ENCODE results near the gene ARHGAP42. TPM values are rescaled to one million over a fixed set of nuclear protein-coding genes. Genes with fewer than 3 reads are reported as not detected.
"Not testable (repeated sequence)": the region's sequence is repeated elsewhere in the genome, so short reads cannot be mapped to it uniquely, and the experiment has no call there.

ARHGAP42 gene
- total RNA-seq, 2 donors from 2014 or later: not detected

GRCh38 chr11:101011881-101012280, 324.8 kb downstream of the ARHGAP42 start:
- Mint-ChIP-seq H3K27ac (no peak overlapping the region), H3K9me3 (peaks cover 7% of the 10 kb centered on the region), H3K4me1 (no peaks in the 10 kb centered on the region), H3K27me3 (no peaks in the 10 kb centered on the region), H3K4me3 (no peak overlapping the region), H3K36me3 (ENCODE audit: low read depth) (no peaks in the 10 kb centered on the region)
- ATAC-seq (replicated peaks): no peak

GRCh38 chr11:101013702-101014101, 326.6 kb downstream of the ARHGAP42 start:
- not testable (repeated sequence) for H3K27ac Mint-ChIP-seq; H3K36me3 Mint-ChIP-seq (ENCODE audit: low read depth)

GRCh38 chr11:101014600-101015285, 327.7 kb downstream of the ARHGAP42 start:
- Mint-ChIP-seq H3K36me3 (ENCODE audit: low read depth) (no peaks in the 10 kb centered on the region), H3K4me1 (no peaks in the 10 kb centered on the region), H3K27ac (no peak overlapping the region), H3K4me3 (no peak overlapping the region), H3K9me3 (peaks cover 3% of the 10 kb centered on the region), H3K27me3 (no peaks in the 10 kb centered on the region)
- no peak for ATAC-seq (replicated peaks)

More at GRCh38 chr11:101013702-101014101, 326.6 kb downstream of the ARHGAP42 start:
- H3K9me3 Mint-ChIP-seq; H3K4me1 Mint-ChIP-seq; H3K27me3 Mint-ChIP-seq; ATAC-seq (replicated peaks); H3K4me3 Mint-ChIP-seq: not testable (repeated sequence)

GRCh38 chr11:101019870-101020269, 332.8 kb downstream of the ARHGAP42 start:
- no peaks in the 10 kb centered on the region for H3K4me1 Mint-ChIP-seq
- H3K36me3 Mint-ChIP-seq (ENCODE audit: low read depth): no peaks in the 10 kb centered on the region
- H3K27ac Mint-ChIP-seq: no peak overlapping the region
- H3K9me3 Mint-ChIP-seq: peaks cover 3% of the 10 kb centered on the region
- no peak overlapping the region for H3K4me3 Mint-ChIP-seq
- H3K27me3 Mint-ChIP-seq: no peaks in the 10 kb centered on the region
- ATAC-seq (replicated peaks): no peak

- Mint-ChIP-seq H3K4me1 (no peaks in the 10 kb centered on the region), H3K9me3 (no peaks in the 10 kb centered on the region), H3K27ac (no peak overlapping the region), H3K4me3 (no peak overlapping the region), H3K27me3 (no peaks in the 10 kb centered on the region), H3K36me3 (ENCODE audit: low read depth) (no peaks in the 10 kb centered on the region)
- no peak for ATAC-seq (replicated peaks)
Measured at GRCh38 chr11:101022256-101022655, 335.2 kb downstream of the ARHGAP42 start.

- Mint-ChIP-seq H3K4me3 (no peak overlapping the region), H3K27me3 (no peaks in the 10 kb centered on the region), H3K4me1 (no peaks in the 10 kb centered on the region), H3K9me3 (peaks cover 11% of the 10 kb centered on the region), H3K27ac (no peak overlapping the region), H3K36me3 (ENCODE audit: low read depth) (no peaks in the 10 kb centered on the region)
- no peak for ATAC-seq (replicated peaks)
Measured at GRCh38 chr11:101028644-101029043, 341.6 kb downstream of the ARHGAP42 start.

GRCh38 chr11:101030015-101030414, 342.9 kb downstream of the ARHGAP42 start:
- ATAC-seq (replicated peaks): no peak
- H3K27me3 Mint-ChIP-seq: no peaks in the 10 kb centered on the region
- H3K9me3 Mint-ChIP-seq: peaks cover 11% of the 10 kb centered on the region

GRCh38 chr11:101030692-101031091, 343.6 kb downstream of the ARHGAP42 start:
- peaks cover 11% of the 10 kb centered on the region for H3K9me3 Mint-ChIP-seq

More at GRCh38 chr11:101030015-101030414, 342.9 kb downstream of the ARHGAP42 start:
- no peak overlapping the region for H3K27ac Mint-ChIP-seq
- H3K36me3 Mint-ChIP-seq (ENCODE audit: low read depth): no peaks in the 10 kb centered on the region
- no peaks in the 10 kb centered on the region for H3K4me1 Mint-ChIP-seq
- no peak overlapping the region for H3K4me3 Mint-ChIP-seq

GRCh38 chr11:101031713-101032112, 344.6 kb downstream of the ARHGAP42 start:
- Mint-ChIP-seq H3K9me3 (peaks cover 11% of the 10 kb centered on the region), H3K36me3 (ENCODE audit: low read depth) (no peaks in the 10 kb centered on the region), H3K27me3 (no peaks in the 10 kb centered on the region), H3K27ac (no peak overlapping the region), H3K4me3 (no peak overlapping the region), H3K4me1 (no peaks in the 10 kb centered on the region)
- ATAC-seq (replicated peaks): no peak

More at GRCh38 chr11:101030692-101031091, 343.6 kb downstream of the ARHGAP42 start:
- Mint-ChIP-seq H3K4me3 (no peak overlapping the region), H3K4me1 (no peaks in the 10 kb centered on the region), H3K27me3 (no peaks in the 10 kb centered on the region), H3K36me3 (ENCODE audit: low read depth) (no peaks in the 10 kb centered on the region), H3K27ac (no peak overlapping the region)
- ATAC-seq (replicated peaks): no peak

GRCh38 chr11:101032991-101033390, 345.9 kb downstream of the ARHGAP42 start:
- Mint-ChIP-seq H3K9me3 (peaks cover 18% of the 10 kb centered on the region), H3K27ac (no peak overlapping the region), H3K4me1 (no peaks in the 10 kb centered on the region), H3K4me3 (no peak overlapping the region), H3K27me3 (no peaks in the 10 kb centered on the region), H3K36me3 (ENCODE audit: low read depth) (no peaks in the 10 kb centered on the region)
- no peak for ATAC-seq (replicated peaks)

- ATAC-seq (replicated peaks): no peak
- peaks cover 18% of the 10 kb centered on the region for H3K9me3 Mint-ChIP-seq
- no peaks in the 10 kb centered on the region for H3K27me3 Mint-ChIP-seq
- H3K4me3 Mint-ChIP-seq: no peak overlapping the region
- no peaks in the 10 kb centered on the region for H3K36me3 Mint-ChIP-seq (ENCODE audit: low read depth)
- H3K27ac Mint-ChIP-seq: no peak overlapping the region
- no peaks in the 10 kb centered on the region for H3K4me1 Mint-ChIP-seq
Measured at GRCh38 chr11:101034076-101034475, 347.0 kb downstream of the ARHGAP42 start.

- ATAC-seq (replicated peaks): no peak
- H3K9me3 Mint-ChIP-seq: peaks cover 16% of the 10 kb centered on the region
- no peak overlapping the region for H3K27ac Mint-ChIP-seq
- no peaks in the 10 kb centered on the region for H3K27me3 Mint-ChIP-seq
- no peaks in the 10 kb centered on the region for H3K4me1 Mint-ChIP-seq
- H3K4me3 Mint-ChIP-seq: no peak overlapping the region
- no peaks in the 10 kb centered on the region for H3K36me3 Mint-ChIP-seq (ENCODE audit: low read depth)
Measured at GRCh38 chr11:101035872-101036271, 348.8 kb downstream of the ARHGAP42 start.

All from activated T-helper 17 cell treated with anti-CD3 and anti-CD28 coated beads, Interleukin-2, amount 50 U/mL, for 72 hours (primary cell).